ENCODE results near the gene HELZ2. TPM values are rescaled to one million over a fixed set of nuclear protein-coding genes. Genes with fewer than 3 reads are reported as not detected.

Gene HELZ2
- total and polyA plus RNA-seq, 9 donors = 1.8 to 19.6 (median 13.0) TPM

GRCh38 chr20:63534831-63535651, 39.0 kb downstream of the HELZ2 start:
- Histone ChIP-seq H3K27me3 (no peaks in the 10 kb centered on the region), H3K4me3 (no peak overlapping the region), H3K27ac (no peak overlapping the region), H3K4me1 (ENCODE audit: insufficient read depth) (peaks cover 2% of the 10 kb centered on the region), H3K9me3 (no peaks in the 10 kb centered on the region), H3K36me3 (no peaks in the 10 kb centered on the region)
- no peak for DNase-seq
- TF ChIP-seq POLR2A (IDR thresholded peaks at IDR 0.05) (no peak), EP300 (IDR thresholded peaks at IDR 0.05) (no peak), CTCF (IDR thresholded peaks at IDR 0.05) (no peak)
- intact Hi-C loops (cut with DNase I) = loop anchor here (5.0 to 10.0 kb wide), 5 partner anchors 110 to 442 kb away; partner anchors contain the start of genes ABHD16B (in 2 of the 4) and SAMD10 (in 1 of the 4)
- WGBS, 3 donors = 26 to 42% (median 28%) methylated on average over 40 to 49 of the region's 49 CpGs

DNA sequence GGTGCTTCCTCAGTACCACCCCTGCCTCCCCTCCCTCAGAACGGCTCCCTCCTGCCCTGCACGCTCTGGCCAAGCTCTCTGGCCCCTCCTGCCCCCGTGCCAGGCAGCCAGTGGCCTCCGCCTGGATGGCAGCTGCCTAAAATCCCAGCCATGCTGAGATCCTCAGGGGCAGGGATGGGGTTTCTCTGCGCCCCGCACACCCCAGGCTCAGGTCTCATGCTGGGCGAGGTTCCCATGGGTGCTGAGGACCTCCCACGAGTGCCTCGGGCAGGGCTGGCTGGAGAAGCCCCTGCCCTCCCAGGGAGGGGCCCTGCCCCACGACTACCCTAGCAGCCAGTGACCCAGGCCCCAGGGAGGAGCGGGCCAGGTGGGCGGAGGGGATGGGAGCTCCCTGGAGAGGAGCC, 39.6 kb downstream of the HELZ2 start:
- 16 to 32% (median 23%) methylated on average over 6 to 12 of the region's 12 CpGs for WGBS, 3 donors
- TF ChIP-seq CTCF (IDR thresholded peaks at IDR 0.05) = no peak
- TF ChIP-seq POLR2A (IDR thresholded peaks at IDR 0.05) = no peak
- Histone ChIP-seq H3K9me3 (no peaks in the 10 kb centered on the region), H3K4me1 (ENCODE audit: insufficient read depth) (peaks cover 2% of the 10 kb centered on the region), H3K4me3 (no peak overlapping the region), H3K27me3 (no peaks in the 10 kb centered on the region), H3K27ac (no peak overlapping the region), H3K36me3 (no peaks in the 10 kb centered on the region)
- no peak for DNase-seq
- intact Hi-C loops (cut with DNase I) = loop anchor here in 2 of 4 donors (10.0 kb wide), 2 partner anchors 110 to 340 kb away; no protein-coding TSS in a partner anchor

DNA sequence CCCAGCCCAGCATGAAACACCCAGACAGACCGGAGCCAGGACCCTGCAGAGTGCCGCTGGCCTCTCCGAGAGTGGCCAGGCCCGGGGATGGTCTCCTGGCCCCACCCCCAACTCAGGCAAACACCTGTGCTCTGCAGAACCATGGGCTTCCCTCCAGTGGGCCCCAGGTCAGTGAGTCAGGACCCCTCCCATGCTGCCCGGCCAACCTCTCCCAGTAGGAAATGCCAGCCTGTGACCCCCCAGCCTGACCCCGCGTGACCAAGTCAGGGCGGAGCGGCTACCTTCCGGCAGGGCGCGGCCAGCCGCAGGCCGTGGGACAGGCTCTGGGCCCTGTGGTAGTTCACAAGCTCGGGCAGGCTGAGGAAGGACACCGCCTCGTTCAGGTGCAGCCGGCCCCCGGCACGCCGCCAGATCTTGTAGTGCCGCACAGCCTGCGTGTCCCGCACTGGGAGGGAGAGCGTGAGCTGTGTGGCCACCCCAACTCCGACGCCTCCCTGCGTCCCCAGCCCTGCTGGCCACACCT, 40.1 kb downstream of the HELZ2 start:
- intact Hi-C loops (cut with DNase I) = loop anchor here in 2 of 4 donors (10.0 kb wide), 2 partner anchors 111 to 341 kb away; no protein-coding TSS in a partner anchor
- 52 to 61% (median 60%) methylated on average over 22 to 28 of the region's 28 CpGs for WGBS, 3 donors
- Histone ChIP-seq H3K4me3 (no peak overlapping the region), H3K27ac (no peak overlapping the region), H3K4me1 (ENCODE audit: insufficient read depth) (peaks cover 2% of the 10 kb centered on the region), H3K9me3 (no peaks in the 10 kb centered on the region), H3K36me3 (no peaks in the 10 kb centered on the region), H3K27me3 (no peaks in the 10 kb centered on the region)
- peak in 1 of 5 donors; percentile 32 for DNase-seq
- TF ChIP-seq POLR2A (IDR thresholded peaks at IDR 0.05) (no peak), EP300 (IDR thresholded peaks at IDR 0.05) (no peak), CTCF (IDR thresholded peaks at IDR 0.05) (no peak)

DNA sequence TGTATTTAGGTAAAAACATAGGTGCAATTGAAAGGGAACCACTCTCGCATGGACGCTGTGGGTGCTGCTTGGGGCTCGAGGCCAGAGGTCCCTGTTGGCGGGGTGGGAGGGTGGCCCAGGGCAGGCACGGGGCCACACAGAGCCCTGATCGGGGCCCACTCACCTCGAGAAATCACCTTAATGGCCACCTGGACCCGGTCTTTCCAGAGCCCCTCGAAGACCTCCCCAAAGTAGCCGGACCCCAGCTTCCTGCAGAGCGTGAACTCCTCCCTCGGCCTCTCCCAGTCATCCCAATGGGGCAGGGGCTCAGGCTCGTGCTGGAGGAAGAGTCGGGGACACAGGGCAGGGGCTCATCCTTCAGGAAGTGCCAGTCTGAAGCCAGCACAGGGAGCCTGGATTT, 40.7 kb downstream of the HELZ2 start:
- Histone ChIP-seq H3K4me1 (ENCODE audit: insufficient read depth) (peaks cover 2% of the 10 kb centered on the region), H3K36me3 (no peaks in the 10 kb centered on the region), H3K9me3 (no peaks in the 10 kb centered on the region), H3K4me3 (no peak overlapping the region), H3K27me3 (no peaks in the 10 kb centered on the region), H3K27ac (no peak overlapping the region)
- peak in 1 of 5 donors; percentile 17 for DNase-seq
- WGBS, 3 donors = 54 to 72% (median 57%) methylated on average over 14 of the region's 14 CpGs
- TF ChIP-seq EP300 (IDR thresholded peaks at IDR 0.05) (no peak), CTCF (IDR thresholded peaks at IDR 0.05) (no peak), POLR2A (IDR thresholded peaks at IDR 0.05) (no peak)
- intact Hi-C loops (cut with DNase I) = loop anchor here in 2 of 4 donors (10.0 kb wide), 2 partner anchors 111 to 341 kb away; no protein-coding TSS in a partner anchor
